H9 (cell line): ENCODE measurements around the gene ATP2A1. TPM values are rescaled to one million over a fixed set of nuclear protein-coding genes. Genes with fewer than 3 reads are reported as not detected.

ENCODE experiments used
- DNase-seq: peaks from one replicate; pipeline ENCODE4 v3.0.0-alpha.2; 2017
- H2AFZ ChIP-seq: one replicate; pipeline ENCODE4 v1.6.1; 2013; ENCODE audit warnings: mild to moderate bottlenecking, low read length, control low read depth, moderate library complexity
- H2AK5ac ChIP-seq: 2 replicates; pipeline ENCODE4 v1.6.1; 2013; ENCODE audit warnings: low read length, control low read depth, mixed read lengths; ENCODE audit not compliant: insufficient read length
- H2BK120ac ChIP-seq: one replicate; pipeline ENCODE4 v1.6.1; 2013; ENCODE audit warnings: low read depth, mild to moderate bottlenecking, low read length, control low read depth, inconsistent platforms; ENCODE audit not compliant: poor library complexity, severe bottlenecking
- H2BK12ac ChIP-seq: 2 replicates; pipeline ENCODE4 v1.6.1; 2013; ENCODE audit warnings: low read length, control low read depth, mixed read lengths, low read depth; ENCODE audit not compliant: insufficient read length
- H2BK15ac ChIP-seq: 2 replicates; pipeline ENCODE4 v1.6.1; 2013; ENCODE audit warnings: low read depth, low read length, control low read depth
- H2BK20ac ChIP-seq: one replicate; pipeline ENCODE4 v1.6.1; 2013; ENCODE audit warnings: low read depth, mild to moderate bottlenecking, low read length, control low read depth, inconsistent platforms; ENCODE audit not compliant: poor library complexity, severe bottlenecking
- H2BK5ac ChIP-seq: 2 replicates; pipeline ENCODE4 v1.6.1; 2013; ENCODE audit warnings: low read length, control low read depth, mixed read lengths; ENCODE audit not compliant: insufficient read length
- H3K14ac ChIP-seq: 2 replicates; pipeline ENCODE4 v1.6.1; 2013; ENCODE audit warnings: low read length, control low read depth; ENCODE audit not compliant: insufficient read depth
- H3K18ac ChIP-seq: 2 replicates; pipeline ENCODE4 v1.6.1; 2013; ENCODE audit warnings: low read depth, mild to moderate bottlenecking, mixed read lengths, low read length, control low read depth; ENCODE audit not compliant: insufficient read length
- H3K23ac ChIP-seq: 2 replicates; pipeline ENCODE4 v1.6.1; 2013; ENCODE audit warnings: low read length, control low read depth, mixed read lengths, low read depth; ENCODE audit not compliant: insufficient read length
- H3K23me2 ChIP-seq: 2 replicates; pipeline ENCODE4 v1.6.1; 2013; ENCODE audit warnings: low read depth, mild to moderate bottlenecking, mixed read lengths, low read length, control low read depth; ENCODE audit not compliant: insufficient read length, poor library complexity, severe bottlenecking
- H3K27ac ChIP-seq: 2 replicates; pipeline ENCODE4 v1.5.1; 2013; ENCODE audit warnings: low read length, control low read depth, mixed read lengths, low read depth; ENCODE audit not compliant: insufficient read length
- H3K27me3 ChIP-seq: 2 replicates; pipeline ENCODE4 v1.6.1; 2013; ENCODE audit warnings: low read length, control low read depth, inconsistent platforms; ENCODE audit not compliant: insufficient read depth
- H3K4ac ChIP-seq: 2 replicates; pipeline ENCODE4 v1.6.1; 2013; ENCODE audit warnings: low read depth, mild to moderate bottlenecking, control low read depth, inconsistent platforms, low read length, moderate library complexity
- H3K4me1 ChIP-seq: 2 replicates; pipeline ENCODE4 v1.6.1; 2013; ENCODE audit warnings: low read length, control low read depth, inconsistent platforms; ENCODE audit not compliant: insufficient read depth
- H3K4me2 ChIP-seq: 2 replicates; pipeline ENCODE4 v1.6.1; 2013; ENCODE audit warnings: low read length, control low read depth, mixed read lengths; ENCODE audit not compliant: insufficient read length, insufficient read depth
- H3K56ac ChIP-seq: 2 replicates; pipeline ENCODE4 v1.6.1; 2013; ENCODE audit warnings: low read depth, mild to moderate bottlenecking, mixed read lengths, low read length, control low read depth; ENCODE audit not compliant: insufficient read length
- H3K79me1 ChIP-seq: 2 replicates; pipeline ENCODE4 v1.6.1; 2013; ENCODE audit warnings: low read depth, mild to moderate bottlenecking, moderate library complexity, low read length, control low read depth, inconsistent platforms; ENCODE audit not compliant: insufficient read depth, poor library complexity, severe bottlenecking
- H3K79me2 ChIP-seq: 2 replicates; pipeline ENCODE4 v1.6.1; 2013; ENCODE audit warnings: low read length, control low read depth, inconsistent platforms; ENCODE audit not compliant: insufficient read depth
- H3K9ac ChIP-seq: 2 replicates; pipeline ENCODE4 v1.6.1; 2013; ENCODE audit warnings: low read length, control low read depth, mixed read lengths; ENCODE audit not compliant: insufficient read length; ENCODE audit errors: extremely low read depth
- H3K9me3 ChIP-seq: one replicate; pipeline ENCODE4 v1.6.1; 2013; ENCODE audit warnings: low read depth, low read length, inconsistent platforms; ENCODE audit not compliant: control insufficient read depth
- H3T11ph ChIP-seq: one replicate; pipeline ENCODE4 v1.6.1; 2013; ENCODE audit warnings: mild to moderate bottlenecking, low read length, control low read depth, inconsistent platforms
- H4K20me1 ChIP-seq: one replicate; pipeline ENCODE4 v1.6.1; 2013; ENCODE audit not compliant: control insufficient read depth, insufficient read length, insufficient read depth
- H4K5ac ChIP-seq: 2 replicates; pipeline ENCODE4 v1.6.1; 2013; ENCODE audit warnings: low read depth, mild to moderate bottlenecking, mixed read lengths, low read length, control low read depth; ENCODE audit not compliant: insufficient read length
- H4K8ac ChIP-seq: replicated peaks from 2 replicates; pipeline ENCODE4 v1.6.1; 2013; ENCODE audit warnings: low read length, control low read depth, mixed read lengths, low read depth; ENCODE audit not compliant: insufficient read length
- H4K91ac ChIP-seq: 2 replicates; pipeline ENCODE4 v1.6.1; 2013; ENCODE audit warnings: low read depth, mild to moderate bottlenecking, moderate library complexity, mixed read lengths, low read length, control low read depth; ENCODE audit not compliant: insufficient read length
- H3K27ac Mint-ChIP-seq, 3 experiments: 2 replicates in 2 of 3; 3 replicates in 1 of 3; pipeline ENCODE4 v1.8.0; 2020 to 2021; ENCODE audit warnings: mixed read lengths in 3 of 3, mild to moderate bottlenecking in 1 of 3, moderate library complexity in 1 of 3
- H3K27me3 Mint-ChIP-seq: 2 replicates; pipeline ENCODE4 v1.8.0; 2021; ENCODE audit warnings: low read depth, mild to moderate bottlenecking, moderate library complexity, mixed read lengths
- H3K36me3 Mint-ChIP-seq, 3 experiments: 2 replicates in 2 of 3; 3 replicates in 1 of 3; pipeline ENCODE4 v1.8.0; 2020 to 2021; ENCODE audit warnings: low read depth in 3 of 3, mixed read lengths in 3 of 3; ENCODE audit not compliant: insufficient read depth in 1 of 3
- H3K4me1 Mint-ChIP-seq, 2 experiments: 2 replicates each; pipeline ENCODE4 v1.8.0; 2020; ENCODE audit warnings: mixed read lengths in 2 of 2
- H3K4me3 Mint-ChIP-seq, 2 experiments: 2 replicates in 1 of 2; 3 replicates in 1 of 2; pipeline ENCODE4 v1.8.0; 2020 to 2021; ENCODE audit warnings: mild to moderate bottlenecking in 2 of 2, mixed read lengths in 2 of 2, moderate library complexity in 1 of 2
- H3K9me3 Mint-ChIP-seq, 2 experiments: 2 replicates in 1 of 2; 3 replicates in 1 of 2; pipeline ENCODE4 v1.8.0; 2020; ENCODE audit warnings: mild to moderate bottlenecking in 2 of 2, mixed read lengths in 2 of 2, moderate library complexity in 1 of 2
- CTCF ChIP-seq: fragments of 200-600 bp; sonication (generic); conservative IDR thresholded peaks from 3 replicates; pipeline ENCODE4 v1.8.0; 2021; ENCODE audit warnings: antibody characterized with exemption, mild to moderate bottlenecking
- total RNA-seq: library from RNA; stranded (reverse); gene quantifications from 2 replicates; pipeline ENCODE4 v1.2.1, GENCODE V29; 2021

Gene ATP2A1
- total RNA-seq, 1 experiment from 2014 or later, result 4.6 TPM

DNA sequence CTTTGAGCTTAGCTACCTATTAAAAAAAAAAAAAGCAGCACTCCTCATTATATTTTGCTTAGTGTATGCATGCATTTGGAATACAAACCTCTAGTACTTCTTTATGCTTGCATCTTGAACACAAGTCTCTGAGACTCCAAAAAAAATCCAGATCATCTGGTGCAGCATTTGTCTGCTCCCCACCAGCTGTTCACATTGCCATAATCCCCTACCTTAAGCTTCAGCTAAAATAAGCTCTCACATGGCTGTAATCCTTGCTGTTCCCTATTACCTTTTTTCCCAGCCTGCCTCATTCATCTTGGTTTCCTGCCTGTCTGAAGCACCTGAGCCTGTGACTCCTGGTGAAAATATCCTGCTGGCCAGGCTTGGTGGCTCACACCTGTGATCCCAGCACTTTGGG lies 65.0 kb downstream of the ATP2A1 start:
- Histone ChIP-seq H2AK5ac (no peak overlapping the region), H3K56ac (no peak overlapping the region), H3K23ac (no peak overlapping the region), H4K8ac (no peak overlapping the region), H3K27ac (no peak overlapping the region), H3T11ph (no peak overlapping the region), H4K5ac (no peak overlapping the region), H2BK15ac (no peak overlapping the region), H4K20me1 (no peaks in the 10 kb centered on the region), H4K91ac (no peak overlapping the region), H3K14ac (no peak overlapping the region), H3K79me2 (no peaks in the 10 kb centered on the region), H3K79me1 (no peaks in the 10 kb centered on the region), H2BK120ac (no peak overlapping the region), H2BK5ac (no peak overlapping the region), H2BK12ac (no peak overlapping the region), H3K9ac (no peak overlapping the region), H2BK20ac (no peak overlapping the region), H3K9me3 (no peaks in the 10 kb centered on the region), H3K18ac (no peak overlapping the region), H3K23me2 (peaks cover 4% of the 10 kb centered on the region), H3K4me2 (no peak overlapping the region), H3K4ac (no peak overlapping the region), H3K27me3 (no peaks in the 10 kb centered on the region), H3K4me1 (no peaks in the 10 kb centered on the region; the same call in 1 of the 2 replicates), H2AFZ (no peak overlapping the region)
- no peaks in the 10 kb centered on the region; a peak in 1 of 5 replicates for H3K9me3 Mint-ChIP-seq
- TF ChIP-seq CTCF, result no peak
- no peak overlapping the region for H3K27ac Mint-ChIP-seq
- DNase-seq, result no peak
- no peaks in the 10 kb centered on the region for H3K36me3 Mint-ChIP-seq
- H3K4me1 Mint-ChIP-seq, result peaks cover 5 to 6% of the 10 kb centered on the region in 2 experiments
- H3K27me3 Mint-ChIP-seq, result peaks cover 8% of the 10 kb centered on the region
- H3K4me3 Mint-ChIP-seq, result no peak overlapping the region
